GM18951 (cell line): ENCODE data around the gene GLTP.
"Not testable (repeated sequence)": the region's sequence is repeated elsewhere in the genome, so short reads cannot be mapped to it uniquely, and the experiment has no call there.

ENCODE experiments used
- POLR2A ChIP-seq: IDR thresholded peaks from 4 replicates; pipeline ENCODE4 v1.6.1; 2011; ENCODE audit warnings: mild to moderate bottlenecking; ENCODE audit not compliant: insufficient read length, insufficient read depth; ENCODE audit errors: extremely low read depth
- in situ Hi-C: fragments of 300-500 bp; cut with MboI; formaldehyde crosslinking; loops from one replicate; pipeline ENCODE4 v1.12.0; 2022; ENCODE audit warnings: low sequenced_read_pairs, mixed read lengths, inconsistent platforms; ENCODE audit not compliant: unreplicated experiment

GLTP gene

GRCh38 chr12:109894939-109895338, 14.6 kb upstream of the GLTP start:
- TF ChIP-seq POLR2A: no peak

DNA sequence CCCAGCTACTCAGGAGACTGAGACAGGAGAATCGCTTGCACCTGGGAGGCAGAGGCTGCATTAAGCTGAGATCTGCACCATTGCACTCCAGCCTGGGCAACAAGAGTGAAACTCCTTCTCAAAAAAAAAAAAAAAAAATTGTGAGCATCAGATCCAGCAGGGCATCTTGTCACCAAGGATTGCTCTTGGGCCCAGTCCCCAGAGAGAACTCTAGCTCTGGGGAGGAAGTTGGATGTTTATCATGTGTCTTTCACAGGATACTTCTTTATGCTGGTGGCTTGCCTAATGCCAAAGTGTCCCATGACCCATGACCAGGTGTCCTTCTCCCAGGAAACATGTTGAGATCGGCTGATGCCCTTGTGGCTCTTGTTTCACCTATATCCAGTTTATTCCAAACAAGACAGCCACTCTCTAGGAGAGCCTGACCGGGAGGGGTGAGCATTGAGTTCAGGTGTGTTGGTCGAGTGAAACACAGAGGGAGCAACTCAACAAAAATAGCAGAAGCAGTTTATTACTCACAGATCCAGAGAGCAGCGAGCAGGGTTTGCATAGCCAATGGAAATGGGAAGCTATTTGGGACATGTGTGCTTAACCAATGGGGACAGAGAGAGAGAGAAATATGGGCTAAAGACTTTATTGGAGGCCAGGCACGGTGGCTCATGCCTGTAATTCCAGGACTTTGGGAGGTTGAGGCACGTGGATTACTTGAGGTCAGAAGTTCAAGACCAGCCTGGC, 13.1 kb upstream of the GLTP start:
- in situ Hi-C loops: no loop called here
- TF ChIP-seq POLR2A: no peak

More at GRCh38 chr12:109894939-109895338, 14.6 kb upstream of the GLTP start:
- in situ Hi-C loops: no loop called here

DNA sequence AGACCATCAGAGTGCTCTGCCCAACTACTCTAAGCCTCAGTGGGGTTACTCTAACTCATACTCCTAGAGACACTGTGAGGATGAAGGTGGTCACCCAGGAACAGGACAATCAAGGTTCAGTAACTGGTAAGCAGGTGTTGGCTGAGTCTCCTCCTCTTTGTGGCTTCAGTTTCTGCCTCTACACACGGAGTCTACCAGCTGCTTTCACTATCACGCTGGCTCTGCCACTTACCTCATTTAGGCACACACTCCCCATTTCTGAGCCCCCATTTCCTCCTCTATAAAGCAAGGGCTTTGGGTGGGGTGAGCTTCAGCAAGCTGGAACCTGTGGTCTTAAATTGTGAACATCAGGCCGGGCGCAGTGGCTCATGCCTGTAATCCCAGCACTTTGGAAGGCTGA, 12.4 kb upstream of the GLTP start:
- no peak for TF ChIP-seq POLR2A
- in situ Hi-C loops: no loop called here

DNA sequence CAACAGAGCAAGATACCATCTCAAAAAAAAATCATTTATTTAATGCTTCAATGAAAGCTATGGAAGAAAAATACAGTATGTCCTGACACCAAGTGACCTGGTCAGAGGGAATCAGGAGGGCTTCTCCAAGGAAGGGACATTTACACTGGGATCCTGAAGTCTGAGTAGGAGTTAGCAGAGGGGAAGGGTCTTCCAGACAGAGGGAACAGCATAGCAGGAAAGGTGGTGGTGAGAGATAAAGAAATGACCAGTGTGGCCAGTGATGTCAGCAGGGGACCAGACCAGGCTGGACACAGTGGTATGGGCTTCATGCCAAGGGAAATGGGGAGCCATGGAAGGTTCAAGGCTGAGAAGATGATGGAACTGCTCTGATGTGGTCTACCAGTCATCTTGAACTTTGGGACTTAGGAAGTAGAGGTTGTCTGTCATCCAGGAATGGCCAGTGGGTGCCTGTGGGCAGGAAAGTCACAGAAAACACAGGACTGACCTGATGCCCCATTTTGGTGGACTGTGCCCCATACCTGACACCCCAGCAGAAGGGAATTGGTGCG, 11.9 kb upstream of the GLTP start:
- in situ Hi-C loops: no loop called here
- TF ChIP-seq POLR2A: no peak

DNA sequence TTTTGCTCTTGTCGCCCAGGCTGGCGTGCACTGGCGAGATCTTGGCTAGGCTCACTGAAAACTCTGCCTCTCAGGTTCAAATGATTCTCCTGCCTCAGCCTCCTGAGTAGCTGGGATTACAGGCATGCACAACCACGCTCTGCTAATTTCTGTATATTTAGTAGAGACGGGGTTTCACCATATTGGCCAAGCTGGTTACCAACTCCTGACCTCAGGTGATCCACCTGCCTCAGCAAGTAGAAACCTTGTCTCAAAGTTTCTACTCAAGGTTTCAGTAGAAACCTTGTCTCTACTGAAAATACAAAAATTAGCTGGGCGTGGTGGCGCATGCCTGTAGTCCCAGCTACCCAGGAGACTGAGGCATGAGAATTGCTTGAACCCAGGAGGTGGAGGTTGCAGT, 11.4 kb upstream of the GLTP start:
- in situ Hi-C loops: not testable (repeated sequence)

DNA sequence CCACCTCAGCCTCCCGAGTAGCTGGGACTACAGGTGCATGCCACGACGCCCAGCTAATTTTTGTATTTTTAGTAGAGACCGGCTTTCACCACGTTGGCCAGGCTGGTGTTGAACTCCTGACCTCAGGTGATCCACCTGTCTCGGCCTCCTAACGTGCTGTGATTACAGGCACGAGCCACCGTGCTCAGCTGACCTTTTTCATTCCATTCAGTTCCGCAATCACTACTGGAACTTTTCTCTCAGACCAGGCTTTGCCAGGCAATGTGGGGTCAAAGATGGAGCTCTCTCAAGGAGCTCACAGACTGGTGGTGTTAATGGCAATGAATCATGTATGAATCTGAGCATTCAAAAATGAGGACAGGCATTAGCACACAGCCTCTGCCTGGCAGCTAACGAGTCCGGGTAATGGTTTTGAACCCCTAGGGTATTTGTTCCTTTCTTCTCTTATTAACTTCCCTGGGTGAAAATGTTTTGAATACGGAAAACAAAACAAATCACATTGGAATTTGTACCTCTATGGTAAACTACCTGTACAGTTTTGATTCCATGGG, 10.4 kb upstream of the GLTP start:
- TF ChIP-seq POLR2A: no peak
- in situ Hi-C loops: no loop called here

DNA sequence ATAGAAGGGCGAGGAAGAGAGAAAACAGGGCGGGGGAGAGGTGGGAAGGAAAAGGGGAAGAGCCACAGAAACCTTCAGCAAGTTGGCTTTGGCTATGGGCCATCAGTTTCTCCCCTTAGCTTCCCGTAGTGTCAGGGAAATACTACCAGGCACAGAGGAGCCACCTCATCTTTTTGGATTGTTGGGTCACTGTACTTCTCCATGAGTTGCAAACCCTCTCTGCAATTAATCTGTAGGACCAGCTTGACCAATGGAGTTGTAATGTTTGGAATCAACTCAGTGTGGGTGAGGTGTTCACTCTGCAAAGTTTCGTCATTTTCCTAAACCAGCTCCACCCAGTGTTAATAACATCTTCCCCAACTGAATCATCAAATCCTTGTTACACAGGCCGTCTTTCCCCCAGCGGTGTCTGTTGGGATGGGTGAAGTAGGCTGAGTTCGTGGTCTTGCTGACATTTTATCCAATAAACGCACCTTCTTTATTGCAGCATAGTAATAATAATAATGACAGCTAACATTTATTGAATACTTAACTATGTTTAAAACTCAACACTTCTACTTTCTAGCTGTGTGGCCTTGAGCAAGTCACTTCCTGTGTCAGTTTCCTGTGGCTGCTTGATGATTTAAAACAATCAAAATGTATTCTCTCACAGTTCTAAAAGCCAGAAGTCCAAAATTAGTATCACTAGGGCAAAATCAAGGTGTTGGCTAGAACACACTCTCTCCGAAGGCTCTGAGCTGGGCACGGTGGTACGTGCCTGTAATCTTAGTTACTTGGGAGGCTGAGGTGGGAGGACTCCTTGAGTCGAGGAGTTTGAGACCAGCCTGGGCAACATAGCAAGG, 8.1 kb upstream of the GLTP start:
- in situ Hi-C loops: no loop called here
- TF ChIP-seq POLR2A: no peak

- no peak for TF ChIP-seq POLR2A
Observed at GRCh38 chr12:109885616-109886015, 5.3 kb upstream of the GLTP start.

DNA sequence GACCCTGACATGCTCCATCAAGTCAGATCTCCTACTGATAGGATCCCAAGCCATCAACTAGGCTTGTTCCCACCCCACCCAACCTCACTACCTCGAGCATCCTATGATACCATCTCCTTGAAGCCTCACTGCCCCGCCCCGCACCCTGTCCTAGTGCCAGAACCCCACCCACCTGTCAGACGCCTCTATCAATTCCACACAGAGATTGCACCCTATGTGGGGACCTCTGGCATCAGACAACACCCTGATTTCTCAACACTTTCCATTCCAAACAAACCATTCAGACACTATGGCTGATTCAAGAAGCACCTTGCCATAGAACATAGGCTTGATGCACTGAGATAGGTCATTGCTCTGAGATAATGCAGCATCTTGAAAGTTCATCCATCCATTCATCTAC, 3.1 kb upstream of the GLTP start:
- in situ Hi-C loops: no loop called here
- TF ChIP-seq POLR2A: no peak

More at GRCh38 chr12:109885616-109886015, 5.3 kb upstream of the GLTP start:
- in situ Hi-C loops: no loop called here

DNA sequence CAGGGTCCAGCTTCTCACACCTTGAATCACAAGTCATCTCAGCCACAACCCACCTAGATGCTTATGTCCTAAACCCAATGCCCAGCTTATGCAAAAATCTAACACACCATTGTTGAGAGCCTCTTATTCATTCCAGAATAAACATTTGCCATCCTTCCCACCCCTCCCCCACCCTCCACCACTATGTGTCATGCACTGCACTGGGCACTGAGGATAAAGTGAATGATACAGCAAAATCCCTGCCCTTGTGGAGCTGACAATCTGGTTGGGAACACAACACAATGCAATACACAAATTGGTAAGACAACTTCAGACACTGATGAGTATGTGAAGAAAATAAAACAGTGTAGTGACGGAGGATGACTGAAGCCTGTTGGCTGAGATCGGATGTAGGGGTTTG, 1.4 kb upstream of the GLTP start:
- TF ChIP-seq POLR2A: no peak
- in situ Hi-C loops: no loop called here

DNA sequence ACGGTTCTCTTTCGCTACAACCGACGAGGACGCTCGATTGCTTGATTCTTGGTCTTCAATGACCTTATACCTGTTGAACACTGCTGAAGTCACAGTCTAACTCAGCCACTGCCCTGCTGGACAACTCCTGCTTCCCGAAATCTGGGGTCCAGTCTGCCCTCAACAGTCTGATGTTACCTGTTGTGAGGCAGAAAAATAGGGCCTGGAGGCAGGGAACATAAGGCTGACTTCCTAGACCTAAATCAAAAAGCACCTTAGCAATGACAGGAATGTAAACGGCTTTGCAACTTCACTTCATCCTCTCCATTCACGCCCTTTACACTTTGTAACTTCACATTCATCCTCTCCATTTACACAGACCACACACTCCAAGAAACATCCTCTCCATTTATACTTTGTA, 597 bp upstream of the GLTP start:
- TF ChIP-seq POLR2A: no peak
- in situ Hi-C loops: no loop called here

DNA sequence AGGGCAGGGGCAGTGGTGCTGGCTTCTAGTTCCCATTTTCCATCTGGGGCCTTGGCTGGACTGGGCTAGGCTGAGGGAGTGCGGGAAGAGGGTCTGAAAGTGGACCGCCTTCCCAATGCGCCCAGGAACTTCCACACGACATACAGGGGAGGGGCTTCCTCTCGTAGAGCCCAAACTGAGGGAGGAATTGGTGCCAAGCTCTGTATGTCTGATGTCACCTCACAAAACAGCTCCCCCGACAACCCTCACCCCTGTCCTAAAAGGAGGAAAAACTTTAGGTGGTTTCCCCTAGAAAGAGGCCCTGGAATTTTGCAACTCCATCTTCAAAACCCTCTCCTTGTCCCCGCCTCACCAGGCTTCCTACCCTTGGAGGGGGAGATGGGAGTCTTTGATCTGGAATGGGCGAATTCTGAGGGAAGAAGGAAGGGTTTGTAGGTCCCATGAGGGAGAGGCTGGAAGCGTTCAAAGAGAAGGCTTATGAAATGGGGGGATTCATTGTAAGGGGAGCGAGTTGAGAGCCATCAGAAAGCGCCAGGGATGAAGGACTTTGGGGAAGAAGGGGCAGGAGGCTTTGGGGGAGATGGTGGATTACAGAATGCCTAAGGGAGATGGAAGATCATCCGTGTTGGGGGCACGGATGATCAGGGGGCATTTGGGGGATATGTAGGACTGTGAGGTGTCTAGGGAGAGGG, 844 bp downstream of the GLTP start:
- in situ Hi-C loops: no loop called here
- no peak for TF ChIP-seq POLR2A

DNA sequence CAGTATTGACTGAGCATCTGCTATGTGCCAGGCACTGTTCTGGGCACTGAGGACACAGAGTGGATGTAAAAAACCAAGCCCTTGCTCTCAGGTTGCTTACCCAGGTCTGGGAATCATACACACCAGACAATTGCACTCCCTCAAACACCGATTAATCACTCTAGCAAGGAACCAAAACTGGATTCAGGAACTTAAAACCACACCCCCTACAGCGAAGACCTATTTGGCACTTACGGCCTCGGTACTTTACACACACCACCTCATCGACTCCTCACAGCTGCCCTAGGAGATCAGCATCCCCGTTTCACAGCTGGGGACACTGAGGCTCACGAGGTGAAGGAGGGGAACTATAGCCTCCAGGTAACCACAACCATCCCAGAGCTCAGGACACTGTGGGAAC, 1.6 kb downstream of the GLTP start:
- no peak for TF ChIP-seq POLR2A
- in situ Hi-C loops: no loop called here
